HCT116 (cell line): Measurements from ENCODE around the gene ATP6V1B1.

Experiments
- CEBPB ChIP-seq: IDR thresholded peaks from 2 replicates; pipeline ENCODE4 v1.6.1; 2012; ENCODE audit warnings: low read depth
- EZH2 ChIP-seq: fragments of 200-600 bp; sonication (generic); IDR thresholded peaks from 2 replicates; pipeline ENCODE4 v1.6.1; 2017; ENCODE audit warnings: antibody characterized with exemption, mixed run types
- POLR2A ChIP-seq: IDR thresholded peaks from 2 replicates; pipeline ENCODE4 v1.7.0; 2011; ENCODE audit warnings: borderline replicate concordance; ENCODE audit not compliant: insufficient read depth, insufficient read length; ENCODE audit errors: extremely low read depth
- POLR2AphosphoS5 ChIP-seq: IDR thresholded peaks from 2 replicates; pipeline ENCODE4 v1.6.1; 2011; ENCODE audit warnings: mild to moderate bottlenecking, low read depth, low read length, moderate library complexity
- RAD21 ChIP-seq: IDR thresholded peaks from 2 replicates; pipeline ENCODE4 v1.6.1; 2012; ENCODE audit warnings: low read depth, mild to moderate bottlenecking
- SIN3A ChIP-seq: IDR thresholded peaks from 2 replicates; pipeline ENCODE4 v1.6.1; 2012; ENCODE audit warnings: low read depth
- YY1 ChIP-seq: IDR thresholded peaks from 2 replicates; pipeline ENCODE4 v1.6.1; 2011; ENCODE audit warnings: low read length, low read depth, moderate library complexity, mild to moderate bottlenecking; ENCODE audit not compliant: insufficient replicate concordance; ENCODE audit errors: extremely low read depth
- ZNF274 ChIP-seq: fragments of 200-500 bp; sonication (Bioruptor generic); IDR thresholded peaks from 2 replicates; pipeline ENCODE4 v1.6.1; 2014; ENCODE audit warnings: mild to moderate bottlenecking, low read depth, low read length, inconsistent platforms
- TF ChIP-seq, protein P1 (sequence below), 3 experiments: fragments of 200-600 bp in 1 of 3; sonication (generic) in 1 of 3; IDR thresholded peaks in 2 of 3; conservative IDR thresholded peaks in 1 of 3; 2 replicates each; pipeline ENCODE4 v1.5.1; 2012 to 2017; ENCODE audit warnings: low read depth in 2 of 3, low read length in 2 of 3, antibody characterized with exemption in 1 of 3, borderline replicate concordance in 1 of 3, control low read depth in 1 of 3, mild to moderate bottlenecking in 1 of 3, mixed read lengths in 1 of 3, mixed run types in 1 of 3, moderate library complexity in 1 of 3; ENCODE audit not compliant: insufficient read depth in 1 of 3
- TF ChIP-seq, protein P2 (sequence below): IDR thresholded peaks from 2 replicates; pipeline ENCODE4 v1.6.1; 2012; ENCODE audit warnings: low read depth
- TF ChIP-seq, protein P3 (sequence below): IDR thresholded peaks from 2 replicates; pipeline ENCODE4 v1.6.1; 2012

DNA sequence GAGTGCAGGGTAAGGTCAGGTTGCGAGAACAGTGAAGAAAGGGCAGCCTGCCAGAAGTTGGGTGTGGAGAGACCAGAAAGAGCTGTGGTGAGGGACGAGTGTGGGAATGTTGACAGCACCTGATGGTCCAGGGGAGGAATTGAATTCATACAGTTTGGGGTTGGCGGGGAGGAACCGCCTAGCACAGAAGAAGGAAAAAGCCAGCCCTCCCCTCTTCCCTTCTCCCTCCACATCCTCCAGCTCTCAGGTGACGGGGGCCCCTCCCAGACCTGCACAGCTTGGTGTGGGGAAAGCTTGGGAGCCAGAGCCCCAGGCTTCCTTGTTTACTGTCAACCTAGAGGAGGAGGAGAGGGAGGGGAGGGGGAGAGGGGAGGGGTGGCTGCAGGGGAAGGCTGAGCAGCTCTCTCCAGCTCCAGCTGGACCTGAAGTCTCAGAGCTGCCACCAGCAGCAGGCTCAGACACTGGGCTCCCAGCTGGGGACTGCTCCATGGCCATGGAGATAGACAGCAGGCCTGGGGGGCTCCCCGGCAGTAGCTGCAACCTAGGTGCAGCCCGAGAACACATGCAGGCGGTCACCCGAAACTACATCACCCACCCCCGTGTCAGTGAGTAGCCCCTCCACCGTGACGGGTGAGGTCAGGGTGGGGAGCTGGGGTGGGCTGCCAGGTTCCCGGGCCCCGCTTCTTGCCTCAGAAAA lies at the start of gene ATP6V1B1:
- TF ChIP-seq ZNF274 (no peak), SIN3A (no peak), EZH2 (no peak), POLR2A (no peak), POLR2AphosphoS5 (no peak), CEBPB (no peak), RAD21 (no peak), YY1 (no peak)
- TF ChIP-seq, protein P1, sequence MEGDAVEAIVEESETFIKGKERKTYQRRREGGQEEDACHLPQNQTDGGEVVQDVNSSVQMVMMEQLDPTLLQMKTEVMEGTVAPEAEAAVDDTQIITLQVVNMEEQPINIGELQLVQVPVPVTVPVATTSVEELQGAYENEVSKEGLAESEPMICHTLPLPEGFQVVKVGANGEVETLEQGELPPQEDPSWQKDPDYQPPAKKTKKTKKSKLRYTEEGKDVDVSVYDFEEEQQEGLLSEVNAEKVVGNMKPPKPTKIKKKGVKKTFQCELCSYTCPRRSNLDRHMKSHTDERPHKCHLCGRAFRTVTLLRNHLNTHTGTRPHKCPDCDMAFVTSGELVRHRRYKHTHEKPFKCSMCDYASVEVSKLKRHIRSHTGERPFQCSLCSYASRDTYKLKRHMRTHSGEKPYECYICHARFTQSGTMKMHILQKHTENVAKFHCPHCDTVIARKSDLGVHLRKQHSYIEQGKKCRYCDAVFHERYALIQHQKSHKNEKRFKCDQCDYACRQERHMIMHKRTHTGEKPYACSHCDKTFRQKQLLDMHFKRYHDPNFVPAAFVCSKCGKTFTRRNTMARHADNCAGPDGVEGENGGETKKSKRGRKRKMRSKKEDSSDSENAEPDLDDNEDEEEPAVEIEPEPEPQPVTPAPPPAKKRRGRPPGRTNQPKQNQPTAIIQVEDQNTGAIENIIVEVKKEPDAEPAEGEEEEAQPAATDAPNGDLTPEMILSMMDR (IDR thresholded peaks at IDR 0.05 in 2 of 3, conservative IDR thresholded peaks at IDR 0.05 in 1 of 3; ENCODE audit: borderline replicate concordance in 1 of 3, insufficient read depth in 1 of 3, low read depth in 2 of 3, low read length in 2 of 3): no peak
- TF ChIP-seq, protein P2, sequence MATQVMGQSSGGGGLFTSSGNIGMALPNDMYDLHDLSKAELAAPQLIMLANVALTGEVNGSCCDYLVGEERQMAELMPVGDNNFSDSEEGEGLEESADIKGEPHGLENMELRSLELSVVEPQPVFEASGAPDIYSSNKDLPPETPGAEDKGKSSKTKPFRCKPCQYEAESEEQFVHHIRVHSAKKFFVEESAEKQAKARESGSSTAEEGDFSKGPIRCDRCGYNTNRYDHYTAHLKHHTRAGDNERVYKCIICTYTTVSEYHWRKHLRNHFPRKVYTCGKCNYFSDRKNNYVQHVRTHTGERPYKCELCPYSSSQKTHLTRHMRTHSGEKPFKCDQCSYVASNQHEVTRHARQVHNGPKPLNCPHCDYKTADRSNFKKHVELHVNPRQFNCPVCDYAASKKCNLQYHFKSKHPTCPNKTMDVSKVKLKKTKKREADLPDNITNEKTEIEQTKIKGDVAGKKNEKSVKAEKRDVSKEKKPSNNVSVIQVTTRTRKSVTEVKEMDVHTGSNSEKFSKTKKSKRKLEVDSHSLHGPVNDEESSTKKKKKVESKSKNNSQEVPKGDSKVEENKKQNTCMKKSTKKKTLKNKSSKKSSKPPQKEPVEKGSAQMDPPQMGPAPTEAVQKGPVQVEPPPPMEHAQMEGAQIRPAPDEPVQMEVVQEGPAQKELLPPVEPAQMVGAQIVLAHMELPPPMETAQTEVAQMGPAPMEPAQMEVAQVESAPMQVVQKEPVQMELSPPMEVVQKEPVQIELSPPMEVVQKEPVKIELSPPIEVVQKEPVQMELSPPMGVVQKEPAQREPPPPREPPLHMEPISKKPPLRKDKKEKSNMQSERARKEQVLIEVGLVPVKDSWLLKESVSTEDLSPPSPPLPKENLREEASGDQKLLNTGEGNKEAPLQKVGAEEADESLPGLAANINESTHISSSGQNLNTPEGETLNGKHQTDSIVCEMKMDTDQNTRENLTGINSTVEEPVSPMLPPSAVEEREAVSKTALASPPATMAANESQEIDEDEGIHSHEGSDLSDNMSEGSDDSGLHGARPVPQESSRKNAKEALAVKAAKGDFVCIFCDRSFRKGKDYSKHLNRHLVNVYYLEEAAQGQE: no peak
- TF ChIP-seq, protein P3, sequence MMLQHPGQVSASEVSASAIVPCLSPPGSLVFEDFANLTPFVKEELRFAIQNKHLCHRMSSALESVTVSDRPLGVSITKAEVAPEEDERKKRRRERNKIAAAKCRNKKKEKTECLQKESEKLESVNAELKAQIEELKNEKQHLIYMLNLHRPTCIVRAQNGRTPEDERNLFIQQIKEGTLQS: no peak
